Upper lobe of left lung (tissue), 6 donors: ENCODE data around the gene YTHDF2. TPM values are rescaled to one million over a fixed set of nuclear protein-coding genes. Genes with fewer than 3 reads are reported as not detected.
"Not testable (repeated sequence)": the region's sequence is repeated elsewhere in the genome, so short reads cannot be mapped to it uniquely, and the experiment has no call there.

Source experiments
- ATAC-seq, 2 donors: fragments of 200-7000 bp; cut with Tn5 transposase; one replicate each; pipeline ENCODE4 v1.9.1; 2022; ENCODE audit warnings: mild to moderate bottlenecking in 2 of 2, moderate library complexity in 2 of 2; ENCODE audit not compliant: low FRiP score in 2 of 2
- DNase-seq, 2 donors: peaks; one replicate each; pipeline ENCODE4 v3.0.0-alpha.2; 2019 to 2020
- H3K27ac ChIP-seq, 4 donors: fragments of 200-600 bp; sonication (generic); one replicate each; pipeline ENCODE4 v1.5.1; 2016 to 2019
- H3K27me3 ChIP-seq, 4 donors: fragments of 200-600 bp; sonication (generic); one replicate each; pipeline ENCODE4 v1.5.1; 2017 to 2019
- H3K36me3 ChIP-seq, 4 donors: fragments of 200-600 bp; sonication (generic); one replicate each; pipeline ENCODE4 v1.5.1; 2016 to 2019
- H3K4me1 ChIP-seq, 4 donors: fragments of 200-600 bp; sonication (generic); one replicate each; pipeline ENCODE4 v1.5.1; 2018 to 2019
- H3K4me3 ChIP-seq, 4 donors: fragments of 200-600 bp; sonication (generic); one replicate each; pipeline ENCODE4 v1.5.1; 2017 to 2019; ENCODE audit warnings: mild to moderate bottlenecking in 2 of 4, moderate library complexity in 1 of 4
- H3K9me3 ChIP-seq, 4 donors: fragments of 200-600 bp; sonication (generic); one replicate each; pipeline ENCODE4 v1.5.1; 2018 to 2019
- EP300 ChIP-seq, 4 donors: sonication (generic); formaldehyde crosslinking; IDR thresholded peaks; one replicate each; pipeline ENCODE4 v1.5.1; 2017; ENCODE audit warnings: antibody characterized with exemption in 4 of 4, control low read depth in 2 of 4
- POLR2A ChIP-seq, 4 donors: fragments of 450-650 bp; IDR thresholded peaks; one replicate each; pipeline ENCODE4 v1.5.1; 2016 to 2017; ENCODE audit warnings: antibody characterized with exemption in 4 of 4, mild to moderate bottlenecking in 2 of 4
- POLR2AphosphoS5 ChIP-seq, 2 donors: sonication (generic); formaldehyde crosslinking; IDR thresholded peaks; one replicate each; pipeline ENCODE4 v1.5.1; 2017; ENCODE audit warnings: antibody characterized with exemption in 2 of 2
- WGBS, 2 donors: methylation state at CpG; one replicate each; pipeline ENCODE4 v1.1.5; 2017 to 2018; 5-methylcytosine and 5-hydroxymethylcytosine counted together
- total RNA-seq, 6 donors: library from RNA; depleted of rRNA in 4 of 6; stranded (reverse); fragments of >200 nt in 4 of 6; gene quantifications; one replicate each; pipeline versions ENCODE4 v1.1.0 to v1.2.1, GENCODE V29; 2016 to 2021
- TF ChIP-seq, protein P1 (sequence below), 6 experiments: fragments of 450-650 bp in 4 of 6; fragments of 200-600 bp in 2 of 6; sonication (generic) in 2 of 6; IDR thresholded peaks; one replicate each; pipeline ENCODE4 v1.5.1; 2016 to 2019; ENCODE audit warnings: antibody characterized with exemption in 6 of 6
- donor health status: DM: no; HTN: no; CAD: no; lungs with moderate emphysema.
- donor health status: DM: no; HTN: yes; CAD: no; lungs with severe emphysema.

Gene YTHDF2
- total RNA-seq, 6 donors from 2014 or later, result 40.1 to 72.5 (median 59.0) TPM

DNA sequence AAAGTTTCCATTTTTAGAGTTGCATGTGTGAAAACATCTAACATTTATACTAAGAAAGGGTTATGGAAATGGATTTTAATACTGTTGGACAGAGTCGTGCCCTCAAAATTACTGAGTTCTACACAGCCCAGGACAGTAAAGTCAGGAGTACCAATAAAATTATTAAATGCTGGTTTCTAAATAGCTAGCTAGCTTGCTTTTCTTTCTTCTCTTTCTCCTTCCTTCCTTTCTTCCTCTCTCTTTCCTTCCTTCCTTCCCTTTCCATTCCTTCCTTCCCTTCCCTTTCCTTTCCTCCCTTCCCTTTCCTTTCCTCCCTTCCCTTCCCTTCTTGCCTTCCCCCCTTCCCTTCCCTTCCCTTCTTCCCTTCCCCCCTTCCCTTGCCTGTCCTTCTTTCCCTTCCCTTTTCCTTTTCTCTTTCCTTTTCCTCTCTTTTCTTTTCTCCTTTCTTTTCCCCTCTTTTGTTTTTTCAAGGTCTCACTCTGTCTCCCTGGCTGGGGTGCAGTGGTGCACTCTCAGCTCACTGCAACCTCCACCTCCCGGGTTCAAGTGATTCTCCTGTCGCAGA is 33.9 kb downstream of the YTHDF2 start:
- Histone ChIP-seq H3K36me3 (peaks cover 5 to 45% (median 20%) of the 10 kb centered on the region in 4 donors), H3K27me3 (no peaks in the 10 kb centered on the region), H3K9me3 (no peaks in the 10 kb centered on the region), H3K4me1 (peaks cover 0 to 28% (median 12%) of the 10 kb centered on the region in 4 donors), H3K4me3 (no peak overlapping the region), H3K27ac (no peak overlapping the region)
- WGBS, 2 donors, result 94 to 98% methylated on average over 3 of the region's 3 CpGs
- no peak for ATAC-seq
- TF ChIP-seq POLR2AphosphoS5 (IDR thresholded peaks at IDR 0.05), result no peak
- TF ChIP-seq POLR2A (IDR thresholded peaks at IDR 0.05), result no peak
- DNase-seq, result no peak

DNA sequence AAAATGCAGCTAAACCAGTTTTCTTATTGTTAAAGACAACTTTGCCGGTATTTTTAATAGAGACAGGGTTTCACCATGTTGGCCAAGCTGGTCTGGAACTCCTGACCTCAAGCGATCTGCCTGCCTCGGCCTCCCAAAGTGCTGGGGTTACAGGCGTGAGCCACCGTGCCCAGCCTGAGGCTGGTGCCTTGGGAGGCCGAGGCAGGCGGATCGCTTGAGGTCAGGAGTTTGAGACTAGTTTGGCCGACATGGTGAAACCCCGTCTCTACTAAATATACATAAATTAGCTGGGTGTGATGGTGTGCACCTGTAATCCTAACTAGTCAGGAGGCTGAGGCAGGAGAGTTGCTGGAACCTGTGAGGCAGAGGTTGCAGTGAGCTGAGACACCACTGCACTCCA is 35.2 kb downstream of the YTHDF2 start:
- H3K27me3 ChIP-seq, H3K27ac ChIP-seq, ATAC-seq, H3K9me3 ChIP-seq, H3K4me3 ChIP-seq: not testable (repeated sequence)
- DNase-seq, result peak in 1 of 2 donors; percentile 38
- Histone ChIP-seq H3K4me1 (peaks cover 0 to 21% (median 12%) of the 10 kb centered on the region in 4 donors), H3K36me3 (peaks cover 5 to 40% (median 20%) of the 10 kb centered on the region in 4 donors)
- 87 to 93% methylated on average over 7 to 10 of the region's 10 CpGs for WGBS, 2 donors

DNA sequence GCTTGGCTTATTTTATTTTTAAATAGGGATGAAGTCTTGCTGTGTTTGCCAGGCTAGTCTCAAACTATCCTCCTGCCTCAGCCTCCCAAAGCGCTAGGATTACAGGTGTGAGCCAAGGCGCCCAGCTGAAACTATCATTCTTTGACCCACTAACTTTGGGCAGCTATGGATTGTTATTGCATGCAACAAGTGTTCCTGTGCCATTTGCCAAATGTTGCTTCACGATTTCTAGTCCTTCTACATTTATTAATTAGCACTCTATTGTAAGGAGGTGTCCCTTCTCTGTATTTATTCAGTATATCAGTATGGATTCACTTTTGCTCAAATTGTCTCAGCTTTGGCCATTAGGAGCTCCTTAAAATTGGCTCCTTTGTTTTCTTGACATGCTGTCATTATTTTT is 36.4 kb downstream of the YTHDF2 start:
- TF ChIP-seq, protein P1, sequence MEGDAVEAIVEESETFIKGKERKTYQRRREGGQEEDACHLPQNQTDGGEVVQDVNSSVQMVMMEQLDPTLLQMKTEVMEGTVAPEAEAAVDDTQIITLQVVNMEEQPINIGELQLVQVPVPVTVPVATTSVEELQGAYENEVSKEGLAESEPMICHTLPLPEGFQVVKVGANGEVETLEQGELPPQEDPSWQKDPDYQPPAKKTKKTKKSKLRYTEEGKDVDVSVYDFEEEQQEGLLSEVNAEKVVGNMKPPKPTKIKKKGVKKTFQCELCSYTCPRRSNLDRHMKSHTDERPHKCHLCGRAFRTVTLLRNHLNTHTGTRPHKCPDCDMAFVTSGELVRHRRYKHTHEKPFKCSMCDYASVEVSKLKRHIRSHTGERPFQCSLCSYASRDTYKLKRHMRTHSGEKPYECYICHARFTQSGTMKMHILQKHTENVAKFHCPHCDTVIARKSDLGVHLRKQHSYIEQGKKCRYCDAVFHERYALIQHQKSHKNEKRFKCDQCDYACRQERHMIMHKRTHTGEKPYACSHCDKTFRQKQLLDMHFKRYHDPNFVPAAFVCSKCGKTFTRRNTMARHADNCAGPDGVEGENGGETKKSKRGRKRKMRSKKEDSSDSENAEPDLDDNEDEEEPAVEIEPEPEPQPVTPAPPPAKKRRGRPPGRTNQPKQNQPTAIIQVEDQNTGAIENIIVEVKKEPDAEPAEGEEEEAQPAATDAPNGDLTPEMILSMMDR (IDR thresholded peaks at IDR 0.05), result no peak
- TF ChIP-seq POLR2A (IDR thresholded peaks at IDR 0.05), result no peak
- TF ChIP-seq POLR2AphosphoS5 (IDR thresholded peaks at IDR 0.05), result no peak
- TF ChIP-seq EP300 (IDR thresholded peaks at IDR 0.05), result no peak
- Histone ChIP-seq H3K27me3 (no peaks in the 10 kb centered on the region), H3K9me3 (no peaks in the 10 kb centered on the region), H3K27ac (no peak overlapping the region), H3K4me1 (peaks cover 0 to 18% (median 12%) of the 10 kb centered on the region in 4 donors), H3K4me3 (no peak overlapping the region), H3K36me3 (peaks cover 5 to 40% (median 20%) of the 10 kb centered on the region in 4 donors)
- no peak for DNase-seq
- WGBS, 2 donors, result 85 to 88% methylated on average over 3 of the region's 3 CpGs
- no peak for ATAC-seq

DNA sequence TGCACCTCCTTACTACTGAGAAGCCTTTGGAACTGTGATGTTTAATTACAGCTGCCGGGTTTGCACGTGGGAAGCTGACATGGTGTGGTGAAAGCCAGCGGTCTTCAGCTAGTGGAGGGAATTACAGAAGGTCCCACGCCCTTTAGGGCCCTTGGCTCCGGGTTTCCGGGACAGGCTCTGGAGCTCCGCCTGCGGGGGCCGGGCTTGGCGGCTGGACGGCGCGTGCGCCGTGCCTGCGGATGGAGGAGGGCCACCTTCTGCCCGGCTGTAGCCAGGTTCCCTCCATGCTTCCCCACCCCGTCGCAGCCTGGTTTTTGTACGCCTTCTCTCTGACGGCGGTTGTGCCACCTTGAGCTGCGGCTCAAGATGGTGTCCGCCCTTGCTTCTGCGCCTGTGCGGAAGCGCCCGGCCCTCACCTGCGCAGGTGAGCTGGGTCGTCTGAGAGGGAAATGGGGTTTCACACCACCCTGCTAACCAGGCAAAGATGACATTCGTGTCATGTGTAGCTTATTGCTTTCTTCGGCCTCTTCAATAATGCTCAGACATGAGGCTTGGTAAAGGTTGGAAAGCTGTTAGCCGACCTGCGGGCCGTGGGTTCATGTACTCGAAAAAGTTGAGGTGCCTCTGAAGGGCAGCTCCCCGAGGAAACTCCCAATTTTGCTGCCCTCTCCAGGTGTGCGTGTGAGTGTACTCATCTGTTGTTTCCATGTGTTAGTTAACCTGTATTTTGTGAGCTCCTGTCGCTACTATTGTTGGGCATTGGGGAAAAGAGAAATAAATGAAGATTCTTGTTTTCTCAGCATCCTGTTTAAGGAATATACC is 38.6 kb downstream of the YTHDF2 start:
- H3K27me3 ChIP-seq, result no peaks in the 10 kb centered on the region
- 9 to 15% methylated on average over 24 to 33 of the region's 39 CpGs for WGBS, 2 donors
- peaks cover 0 to 18% (median 14%) of the 10 kb centered on the region in 4 donors for H3K4me1 ChIP-seq
- peak; percentile 86 to 96 for DNase-seq
- peaks cover 0 to 21% (median 12%) of the 10 kb centered on the region in 4 donors for H3K36me3 ChIP-seq
- H3K4me3 ChIP-seq, result peak overlapping the region in 3 of 4 donors; percentile 45 to 56 (median 54)
- peak; percentile 95 to 98 for ATAC-seq
- H3K9me3 ChIP-seq, result no peaks in the 10 kb centered on the region
- peak overlapping the region; percentile 31 to 82 (median 76) for H3K27ac ChIP-seq
- TF ChIP-seq POLR2AphosphoS5 (IDR thresholded peaks at IDR 0.05) (peak in 1 of 2 donors; percentile 37), POLR2A (IDR thresholded peaks at IDR 0.05) (peak in 1 of 4 donors; percentile 67), EP300 (IDR thresholded peaks at IDR 0.05) (peak in 1 of 4 donors; percentile 10)
- TF ChIP-seq, protein P1 (IDR thresholded peaks at IDR 0.05), result peak in 1 of 6 experiments; percentile 9

DNA sequence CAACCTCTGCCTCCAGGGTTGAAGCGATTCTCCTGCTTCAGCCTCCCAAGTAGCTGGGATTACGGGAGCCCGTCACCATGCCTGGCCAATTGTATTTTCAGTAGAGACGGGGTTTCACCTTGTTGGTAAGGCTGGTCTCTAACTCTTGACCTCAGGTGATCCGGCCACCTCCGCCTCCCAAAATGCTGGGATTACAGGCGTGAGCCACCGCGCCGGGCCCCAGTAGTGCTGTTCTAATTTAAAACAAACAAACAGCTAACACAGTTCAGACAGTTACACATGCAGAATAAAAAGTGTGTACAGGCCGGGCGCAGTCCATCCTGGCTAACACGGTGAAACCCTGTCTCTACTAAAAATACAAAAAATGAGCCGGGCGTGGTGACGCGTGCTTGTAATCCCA is 39.6 kb downstream of the YTHDF2 start:
- TF ChIP-seq, protein P1 (IDR thresholded peaks at IDR 0.05), result no peak
- TF ChIP-seq POLR2A (IDR thresholded peaks at IDR 0.05), result no peak

More for the DNA sequence above, 39.6 kb downstream of the YTHDF2 start:
- DNase-seq (peak in 1 of 2 donors; percentile 49), ATAC-seq (no peak)
- peaks cover 0 to 14% (median 7%) of the 10 kb centered on the region in 4 donors for H3K36me3 ChIP-seq
- H3K27me3 ChIP-seq, result no peaks in the 10 kb centered on the region
- peak overlapping the region in 1 of 4 donors; percentile 82 for H3K27ac ChIP-seq
- peaks cover 0 to 18% (median 15%) of the 10 kb centered on the region in 4 donors for H3K4me1 ChIP-seq
- 97 to 98% methylated on average over 17 of the region's 17 CpGs for WGBS, 2 donors
- no peaks in the 10 kb centered on the region for H3K9me3 ChIP-seq
- no peak overlapping the region for H3K4me3 ChIP-seq
